Measurements from ENCODE around the gene CNOT6L.

DNA sequence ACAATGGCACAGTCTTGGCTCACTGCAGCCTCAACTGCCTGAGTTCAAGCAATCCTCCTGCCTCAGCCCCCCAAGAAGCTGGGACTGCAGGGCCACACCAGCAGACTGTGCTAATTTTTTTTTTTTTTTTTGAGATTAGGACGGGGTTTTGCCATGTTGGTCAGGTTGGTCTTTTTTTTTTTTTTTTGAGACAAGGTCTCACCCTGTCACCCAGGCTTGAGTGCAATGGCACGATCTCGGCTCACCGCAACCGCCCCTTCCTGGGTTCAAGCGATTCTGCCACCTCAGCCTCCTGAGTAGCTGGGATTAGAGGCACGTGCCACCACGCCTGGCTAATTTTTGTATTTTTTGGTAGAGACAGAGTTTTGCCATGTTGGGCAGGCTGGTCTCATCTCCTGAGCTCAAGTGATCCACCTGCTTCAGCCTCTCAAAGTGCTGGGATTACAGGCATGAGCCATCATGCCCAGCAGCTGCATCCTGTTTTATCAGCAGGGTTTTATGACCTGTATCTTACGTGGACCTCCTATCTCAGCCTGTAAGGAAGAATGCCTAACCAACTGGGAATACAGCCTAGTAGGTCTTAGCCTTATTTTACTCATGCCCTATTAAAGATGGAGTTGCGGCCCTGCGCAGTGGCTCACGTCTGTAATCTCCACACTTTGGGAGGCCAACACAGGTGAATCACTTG, 30.3 kb upstream of the CNOT6L start:
- TF ChIP-seq, protein P1, sequence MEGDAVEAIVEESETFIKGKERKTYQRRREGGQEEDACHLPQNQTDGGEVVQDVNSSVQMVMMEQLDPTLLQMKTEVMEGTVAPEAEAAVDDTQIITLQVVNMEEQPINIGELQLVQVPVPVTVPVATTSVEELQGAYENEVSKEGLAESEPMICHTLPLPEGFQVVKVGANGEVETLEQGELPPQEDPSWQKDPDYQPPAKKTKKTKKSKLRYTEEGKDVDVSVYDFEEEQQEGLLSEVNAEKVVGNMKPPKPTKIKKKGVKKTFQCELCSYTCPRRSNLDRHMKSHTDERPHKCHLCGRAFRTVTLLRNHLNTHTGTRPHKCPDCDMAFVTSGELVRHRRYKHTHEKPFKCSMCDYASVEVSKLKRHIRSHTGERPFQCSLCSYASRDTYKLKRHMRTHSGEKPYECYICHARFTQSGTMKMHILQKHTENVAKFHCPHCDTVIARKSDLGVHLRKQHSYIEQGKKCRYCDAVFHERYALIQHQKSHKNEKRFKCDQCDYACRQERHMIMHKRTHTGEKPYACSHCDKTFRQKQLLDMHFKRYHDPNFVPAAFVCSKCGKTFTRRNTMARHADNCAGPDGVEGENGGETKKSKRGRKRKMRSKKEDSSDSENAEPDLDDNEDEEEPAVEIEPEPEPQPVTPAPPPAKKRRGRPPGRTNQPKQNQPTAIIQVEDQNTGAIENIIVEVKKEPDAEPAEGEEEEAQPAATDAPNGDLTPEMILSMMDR (IDR thresholded peaks at IDR 0.05 in 4 of 5, conservative IDR thresholded peaks at IDR 0.05 in 1 of 5): no peak
- no peak for TF ChIP-seq POLR2A (IDR thresholded peaks at IDR 0.05)
